Transverse colon (tissue), 3 donors: ENCODE results near the gene TPGS1.

Experiments
- POLR2A ChIP-seq: fragments of 450-650 bp; IDR thresholded peaks from one replicate; pipeline ENCODE4 v1.6.1; 2016; ENCODE audit warnings: antibody characterized with exemption, mild to moderate bottlenecking, moderate library complexity
- TF ChIP-seq, protein P1 (sequence below), 5 experiments: fragments of 200-600 bp in 3 of 5; fragments of 450-650 bp in 2 of 5; sonication (generic) in 3 of 5; IDR thresholded peaks; 1 replicate in 2 of 5; 2 replicates in 3 of 5; pipeline ENCODE4 v1.5.1; 2016 to 2017; ENCODE audit warnings: antibody characterized with exemption in 5 of 5, inconsistent platforms in 3 of 5, mild to moderate bottlenecking in 2 of 5, moderate library complexity in 1 of 5

DNA sequence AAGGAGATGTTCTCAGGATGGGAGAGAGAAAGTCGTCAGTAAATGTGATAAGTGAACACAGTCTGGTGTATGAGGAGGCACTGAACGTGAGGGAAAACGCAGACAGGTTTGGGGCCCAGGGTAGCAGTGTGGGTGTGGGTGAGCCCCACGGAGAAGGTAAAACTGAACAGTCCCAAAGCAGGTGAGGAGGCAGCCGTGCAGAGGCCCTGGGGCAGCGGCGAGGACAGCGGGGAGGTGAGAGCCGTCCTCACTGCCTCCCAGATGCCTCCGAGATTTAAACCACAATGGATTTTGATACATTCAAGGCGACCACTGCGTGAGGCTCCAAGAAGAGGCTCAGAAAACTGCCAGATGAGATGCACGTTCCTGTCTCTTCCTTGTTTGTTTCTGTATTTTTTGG lies 31.9 kb upstream of the TPGS1 start:
- TF ChIP-seq POLR2A = no peak
- TF ChIP-seq, protein P1, sequence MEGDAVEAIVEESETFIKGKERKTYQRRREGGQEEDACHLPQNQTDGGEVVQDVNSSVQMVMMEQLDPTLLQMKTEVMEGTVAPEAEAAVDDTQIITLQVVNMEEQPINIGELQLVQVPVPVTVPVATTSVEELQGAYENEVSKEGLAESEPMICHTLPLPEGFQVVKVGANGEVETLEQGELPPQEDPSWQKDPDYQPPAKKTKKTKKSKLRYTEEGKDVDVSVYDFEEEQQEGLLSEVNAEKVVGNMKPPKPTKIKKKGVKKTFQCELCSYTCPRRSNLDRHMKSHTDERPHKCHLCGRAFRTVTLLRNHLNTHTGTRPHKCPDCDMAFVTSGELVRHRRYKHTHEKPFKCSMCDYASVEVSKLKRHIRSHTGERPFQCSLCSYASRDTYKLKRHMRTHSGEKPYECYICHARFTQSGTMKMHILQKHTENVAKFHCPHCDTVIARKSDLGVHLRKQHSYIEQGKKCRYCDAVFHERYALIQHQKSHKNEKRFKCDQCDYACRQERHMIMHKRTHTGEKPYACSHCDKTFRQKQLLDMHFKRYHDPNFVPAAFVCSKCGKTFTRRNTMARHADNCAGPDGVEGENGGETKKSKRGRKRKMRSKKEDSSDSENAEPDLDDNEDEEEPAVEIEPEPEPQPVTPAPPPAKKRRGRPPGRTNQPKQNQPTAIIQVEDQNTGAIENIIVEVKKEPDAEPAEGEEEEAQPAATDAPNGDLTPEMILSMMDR (IDR thresholded peaks at IDR 0.05) = no peak
